Epithelial cell of esophagus (primary cell): ENCODE data around the gene HTRA2.

Experiments used
- DNase-seq: peaks from one replicate; pipeline ENCODE4 v3.0.0; 2010; ENCODE audit warnings: low read depth
- H3K4me3 ChIP-seq: 2 replicates; pipeline ENCODE4 v1.5.1; 2011; ENCODE audit warnings: mild to moderate bottlenecking, low read length, control low read depth
- CTCF ChIP-seq: IDR thresholded peaks from 2 replicates; pipeline ENCODE4 v1.5.1; 2011; ENCODE audit warnings: low read depth, mild to moderate bottlenecking, low read length, control low read depth, inconsistent platforms; ENCODE audit not compliant: insufficient read depth; ENCODE audit errors: missing control alignments

HTRA2 gene

GRCh38 chr2:74530239-74531187 is 780 bp downstream of the HTRA2 start:
- no peak for DNase-seq
- H3K4me3 ChIP-seq: peak overlapping the region; percentile 94
- no peak for TF ChIP-seq CTCF

- no peak overlapping the region for H3K4me3 ChIP-seq
- no peak for DNase-seq
- TF ChIP-seq CTCF: no peak
These were observed 1.9 kb downstream of the HTRA2 start for GRCh38 chr2:74531666-74532065.

GRCh38 chr2:74532222-74532621 is 2.5 kb downstream of the HTRA2 start:
- peak; percentile 70 for DNase-seq
- H3K4me3 ChIP-seq: no peak overlapping the region

GRCh38 chr2:74533464-74533863 is 3.7 kb downstream of the HTRA2 start:
- DNase-seq: no peak
- no peak for TF ChIP-seq CTCF
- H3K4me3 ChIP-seq: no peak overlapping the region

More at GRCh38 chr2:74532222-74532621, 2.5 kb downstream of the HTRA2 start:
- peak; percentile 27 for TF ChIP-seq CTCF

- TF ChIP-seq CTCF: no peak
- DNase-seq: no peak
- H3K4me3 ChIP-seq: no peak overlapping the region
These were observed 4.7 kb downstream of the HTRA2 start for GRCh38 chr2:74534411-74534810.

- H3K4me3 ChIP-seq: no peak overlapping the region
- DNase-seq: no peak
- no peak for TF ChIP-seq CTCF
These were observed 5.8 kb downstream of the HTRA2 start for GRCh38 chr2:74535440-74535965.
